Fibroblast of lung (primary cell): ENCODE measurements around the gene DLG3.

ENCODE experiments used
- EZH2 ChIP-seq: IDR thresholded peaks from 2 replicates; pipeline ENCODE4 v1.5.1; 2012; ENCODE audit warnings: low read length, control low read depth, mild to moderate bottlenecking; ENCODE audit errors: missing control alignments
- TF ChIP-seq, protein P1 (sequence below), 2 donors: IDR thresholded peaks in 1 of 2; conservative IDR thresholded peaks in 1 of 2; 1 replicate in 1 of 2; 2 replicates in 1 of 2; pipeline ENCODE4 v1.5.1; 2011 to 2012; ENCODE audit warnings: low read length in 2 of 2, control low read depth in 1 of 2, inconsistent platforms in 1 of 2, low read depth in 1 of 2, mild to moderate bottlenecking in 1 of 2

DNA sequence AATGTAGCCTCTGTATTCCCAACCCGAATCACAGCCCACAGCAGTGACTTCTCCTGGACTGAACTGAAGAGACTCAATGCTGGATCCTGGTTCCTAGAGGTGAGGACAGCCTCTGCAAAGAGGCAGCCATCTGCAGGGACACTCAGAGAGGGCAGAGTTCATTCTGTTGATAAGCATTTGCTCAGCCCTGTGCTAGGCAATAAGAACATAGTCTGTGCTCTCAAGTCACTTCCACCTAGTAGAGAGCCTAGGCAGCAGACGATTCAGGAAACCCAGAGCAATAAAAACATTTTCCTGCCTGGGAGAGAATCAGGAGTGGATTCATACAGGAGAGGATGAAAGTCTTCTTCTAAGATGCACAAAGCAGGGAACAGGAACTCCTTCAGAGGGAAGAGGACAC is 17.3 kb upstream of the DLG3 start:
- TF ChIP-seq, protein P1, sequence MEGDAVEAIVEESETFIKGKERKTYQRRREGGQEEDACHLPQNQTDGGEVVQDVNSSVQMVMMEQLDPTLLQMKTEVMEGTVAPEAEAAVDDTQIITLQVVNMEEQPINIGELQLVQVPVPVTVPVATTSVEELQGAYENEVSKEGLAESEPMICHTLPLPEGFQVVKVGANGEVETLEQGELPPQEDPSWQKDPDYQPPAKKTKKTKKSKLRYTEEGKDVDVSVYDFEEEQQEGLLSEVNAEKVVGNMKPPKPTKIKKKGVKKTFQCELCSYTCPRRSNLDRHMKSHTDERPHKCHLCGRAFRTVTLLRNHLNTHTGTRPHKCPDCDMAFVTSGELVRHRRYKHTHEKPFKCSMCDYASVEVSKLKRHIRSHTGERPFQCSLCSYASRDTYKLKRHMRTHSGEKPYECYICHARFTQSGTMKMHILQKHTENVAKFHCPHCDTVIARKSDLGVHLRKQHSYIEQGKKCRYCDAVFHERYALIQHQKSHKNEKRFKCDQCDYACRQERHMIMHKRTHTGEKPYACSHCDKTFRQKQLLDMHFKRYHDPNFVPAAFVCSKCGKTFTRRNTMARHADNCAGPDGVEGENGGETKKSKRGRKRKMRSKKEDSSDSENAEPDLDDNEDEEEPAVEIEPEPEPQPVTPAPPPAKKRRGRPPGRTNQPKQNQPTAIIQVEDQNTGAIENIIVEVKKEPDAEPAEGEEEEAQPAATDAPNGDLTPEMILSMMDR (conservative IDR thresholded peaks at IDR 0.05 in 1 of 2, IDR thresholded peaks at IDR 0.05 in 1 of 2; ENCODE audit: low read depth in 1 of 2, low read length in 2 of 2): no peak
- no peak for TF ChIP-seq EZH2
